GM19025 (cell line): ENCODE measurements around the gene CACHD1.

Source experiments
- ATAC-seq: cut with Tn5 transposase; IDR thresholded peaks from one replicate; pipeline ENCODE4 v1.9.1; 2021; ENCODE audit warnings: mild to moderate bottlenecking, low read depth, moderate library complexity; ENCODE audit not compliant: unreplicated experiment

Gene CACHD1

DNA sequence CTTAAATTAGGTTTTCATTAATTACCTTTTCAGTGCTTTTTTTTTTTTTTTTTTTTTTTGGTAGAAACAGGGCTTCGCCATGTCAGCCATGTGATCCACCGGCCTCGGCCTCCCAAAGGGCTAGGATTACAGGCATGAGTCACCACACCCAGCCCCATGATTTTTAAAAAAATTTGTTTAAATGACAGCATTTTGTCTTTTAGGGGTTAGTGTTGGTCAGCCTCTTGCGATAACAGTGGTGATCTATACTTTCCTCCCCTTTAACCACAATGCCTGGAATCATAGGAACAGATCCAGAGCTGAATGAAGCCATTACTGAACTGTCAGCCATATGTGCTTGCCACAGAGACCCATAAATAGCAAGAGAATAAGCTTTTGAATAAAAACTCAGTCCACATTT lies 73.9 kb downstream of the CACHD1 start:
- no peak for ATAC-seq

DNA sequence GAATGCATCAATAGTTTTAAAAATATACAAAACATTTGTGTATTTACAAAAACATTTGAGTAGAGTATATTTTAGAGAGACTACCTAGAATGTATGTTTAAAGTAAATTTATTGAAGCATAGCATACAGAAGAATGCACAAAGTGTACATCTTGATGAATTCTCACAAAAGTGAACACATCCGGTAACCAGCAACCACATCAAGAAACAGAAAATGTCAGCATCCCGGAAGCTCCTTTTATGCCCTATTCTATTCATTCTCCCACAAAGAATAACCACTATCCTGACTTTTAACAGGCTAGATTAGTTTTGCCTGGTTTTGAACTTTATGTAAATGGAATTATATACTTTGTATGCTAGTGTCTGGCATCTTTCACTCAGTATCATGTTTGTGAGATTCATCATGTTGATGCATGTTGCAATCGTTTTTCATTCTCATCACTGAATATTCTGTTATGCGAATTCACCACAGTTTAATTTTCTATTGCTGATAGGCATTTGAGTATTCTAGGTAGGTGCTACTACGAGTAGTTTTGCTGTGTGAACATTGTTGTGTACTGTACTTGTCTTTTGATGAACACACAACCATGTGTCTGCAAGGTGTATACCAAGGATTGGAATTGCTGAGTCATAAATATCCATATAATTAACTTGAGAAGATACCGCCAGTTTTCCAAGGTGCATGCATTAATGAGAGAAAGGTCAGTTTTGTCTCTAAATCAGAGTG lies 75.4 kb downstream of the CACHD1 start:
- no peak for ATAC-seq

DNA sequence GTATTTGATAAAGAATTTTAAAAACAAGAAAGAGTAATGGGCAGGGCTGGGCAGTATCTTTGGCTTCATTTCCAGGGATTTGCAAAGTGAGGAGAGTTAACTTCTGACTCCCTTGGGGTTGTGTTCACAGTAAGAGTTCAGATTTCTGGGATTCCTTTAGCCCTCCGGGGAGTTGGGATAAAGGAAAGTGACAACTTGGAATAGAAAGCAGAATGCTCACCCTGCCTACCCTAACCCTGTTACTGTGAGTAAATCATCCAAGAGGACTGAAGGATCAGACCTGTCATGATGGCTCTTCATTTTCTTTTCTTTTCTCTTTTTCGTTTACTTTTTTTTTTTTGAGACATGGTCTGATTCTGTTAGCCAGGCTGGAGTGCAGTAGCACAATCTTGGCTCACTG lies 76.1 kb downstream of the CACHD1 start:
- ATAC-seq = no peak

DNA sequence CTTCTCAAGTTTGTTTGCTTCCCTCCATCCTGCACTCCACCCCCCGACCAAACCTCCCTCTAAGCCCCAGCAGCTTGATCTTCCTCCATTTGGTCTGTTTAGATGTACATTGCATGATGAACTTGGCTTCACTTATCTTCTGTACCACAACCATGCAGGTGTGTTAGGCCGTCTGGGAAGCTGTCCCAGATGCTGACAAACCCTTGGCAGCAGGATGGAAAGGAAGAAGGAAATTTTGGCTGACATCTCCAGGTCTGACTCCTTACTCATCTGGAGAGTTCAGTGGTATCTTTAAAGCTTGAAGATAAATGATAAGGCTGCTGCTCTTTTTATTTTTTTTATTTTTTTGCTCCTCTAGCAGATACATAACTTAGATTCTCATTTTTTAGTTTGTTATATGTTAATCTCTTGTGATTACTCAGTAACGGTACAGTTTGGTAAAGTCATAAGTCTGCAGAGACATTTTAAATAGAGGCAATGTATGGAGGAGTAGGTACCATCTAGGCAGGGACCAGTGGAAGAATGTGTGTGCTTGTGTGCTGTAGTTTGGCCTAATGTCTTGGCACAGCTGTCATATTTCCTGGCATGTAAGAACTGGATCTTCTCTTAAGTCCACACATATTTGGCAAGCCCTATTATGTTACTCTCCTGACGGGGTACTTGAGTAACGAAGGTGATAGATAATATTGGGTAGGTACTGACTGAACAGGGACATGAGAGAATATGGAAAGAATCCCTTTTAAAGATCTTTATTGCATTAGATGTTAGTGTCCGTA lies 79.7 kb downstream of the CACHD1 start:
- no peak for ATAC-seq

DNA sequence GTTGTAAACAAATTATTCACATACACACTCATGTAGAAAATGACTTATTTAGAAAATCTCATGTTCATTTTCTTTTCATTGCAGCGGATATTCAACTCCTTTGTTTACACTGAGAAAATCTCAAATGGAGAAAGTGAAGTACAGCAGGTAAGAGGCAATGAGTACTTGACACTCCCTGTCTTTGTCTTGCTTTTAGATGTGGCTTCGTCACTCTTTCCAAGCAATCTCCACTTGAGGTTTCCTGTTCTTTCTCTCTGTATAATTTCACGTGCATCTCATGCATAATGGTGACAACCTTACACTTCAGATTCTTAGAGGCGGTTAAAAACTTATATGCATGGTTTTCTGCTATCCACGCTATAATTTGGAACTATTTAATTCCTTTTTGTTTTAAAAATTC lies 80.6 kb downstream of the CACHD1 start:
- no peak for ATAC-seq

DNA sequence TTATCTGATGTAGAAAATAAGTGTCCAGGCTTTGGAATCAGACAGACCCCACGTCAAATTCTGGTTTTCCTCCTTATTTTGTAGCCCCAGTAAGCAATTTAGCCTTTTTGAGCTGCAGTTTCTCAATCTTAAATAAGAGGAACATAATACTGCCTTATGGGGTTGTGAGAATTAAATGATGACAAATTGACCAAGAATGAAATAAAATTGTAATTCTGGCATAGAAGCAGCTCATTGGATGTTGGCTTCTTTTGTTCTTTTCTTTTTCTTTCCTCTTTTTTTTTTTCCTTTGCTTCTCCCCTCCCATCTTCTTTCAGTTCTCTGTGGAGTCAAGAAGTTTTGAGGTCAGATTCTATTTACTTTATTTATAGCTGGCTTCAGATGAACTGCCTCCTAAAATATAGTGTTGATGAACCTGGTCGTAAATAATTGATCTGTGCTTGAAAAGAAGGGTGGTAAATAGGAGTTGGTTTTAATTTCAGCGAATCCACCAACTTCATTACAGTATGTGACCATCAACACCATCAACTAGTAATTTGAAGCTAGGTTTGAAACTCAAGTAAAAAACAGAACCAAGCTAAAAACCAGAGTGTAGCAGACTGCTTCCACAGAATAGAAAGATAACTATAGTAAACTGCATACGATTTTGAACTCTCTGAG lies 81.1 kb downstream of the CACHD1 start:
- ATAC-seq = no peak

DNA sequence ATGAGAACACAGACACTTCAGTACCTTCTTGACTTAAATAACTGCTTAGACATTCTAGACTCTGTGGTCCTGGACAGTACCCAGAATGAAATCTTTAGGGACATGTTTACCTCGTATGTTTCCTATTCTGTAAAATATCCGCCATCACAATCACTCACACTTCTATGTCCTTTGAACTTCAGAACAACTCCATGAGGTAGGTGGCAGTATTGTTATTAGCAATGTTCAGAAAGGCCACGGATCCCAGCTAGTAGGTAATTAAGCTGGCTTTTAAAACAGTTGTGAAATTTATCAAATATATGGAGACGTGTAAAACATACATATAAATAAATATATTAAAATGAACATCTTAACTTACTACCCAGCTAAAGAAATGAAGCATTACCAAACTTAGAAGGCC lies 83.4 kb downstream of the CACHD1 start:
- no peak for ATAC-seq

DNA sequence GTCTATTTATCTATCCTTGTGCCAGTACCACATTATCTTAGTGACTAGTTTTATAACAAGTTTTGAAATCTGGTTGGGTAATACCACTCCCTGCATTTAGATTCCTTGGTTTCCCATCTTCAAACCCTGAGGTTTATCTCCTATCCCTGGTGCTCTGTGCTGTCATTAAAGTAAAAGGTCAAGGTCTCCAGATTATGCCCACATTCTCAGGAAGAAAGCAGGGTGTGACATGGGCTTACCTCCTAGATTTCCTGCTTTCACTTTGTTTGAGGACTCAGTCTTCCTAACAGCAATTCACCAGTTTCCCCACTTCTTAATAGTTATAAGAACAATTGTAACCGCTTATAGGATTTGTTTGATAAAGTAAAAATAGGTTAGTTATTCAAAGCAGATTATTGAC lies 86.0 kb downstream of the CACHD1 start:
- no peak for ATAC-seq

DNA sequence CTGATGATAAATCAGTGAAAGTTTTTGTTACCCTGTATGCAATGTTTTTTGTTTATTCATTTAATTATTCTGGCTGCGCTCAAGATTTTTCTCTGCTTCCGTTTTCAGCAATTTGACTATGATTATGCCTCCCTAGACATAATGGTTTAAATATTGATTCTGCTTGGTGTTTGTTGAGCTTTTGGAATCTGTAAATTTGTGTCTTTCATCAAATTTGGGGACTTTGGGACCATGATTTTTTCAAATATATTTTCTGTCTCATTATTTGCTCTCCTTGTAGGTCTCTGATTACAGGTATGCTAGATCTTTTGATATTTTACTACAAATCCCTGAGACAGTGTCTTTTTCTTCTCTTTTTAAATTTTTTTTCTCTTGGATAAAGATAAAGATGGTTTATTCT lies 92.1 kb downstream of the CACHD1 start:
- no peak for ATAC-seq

DNA sequence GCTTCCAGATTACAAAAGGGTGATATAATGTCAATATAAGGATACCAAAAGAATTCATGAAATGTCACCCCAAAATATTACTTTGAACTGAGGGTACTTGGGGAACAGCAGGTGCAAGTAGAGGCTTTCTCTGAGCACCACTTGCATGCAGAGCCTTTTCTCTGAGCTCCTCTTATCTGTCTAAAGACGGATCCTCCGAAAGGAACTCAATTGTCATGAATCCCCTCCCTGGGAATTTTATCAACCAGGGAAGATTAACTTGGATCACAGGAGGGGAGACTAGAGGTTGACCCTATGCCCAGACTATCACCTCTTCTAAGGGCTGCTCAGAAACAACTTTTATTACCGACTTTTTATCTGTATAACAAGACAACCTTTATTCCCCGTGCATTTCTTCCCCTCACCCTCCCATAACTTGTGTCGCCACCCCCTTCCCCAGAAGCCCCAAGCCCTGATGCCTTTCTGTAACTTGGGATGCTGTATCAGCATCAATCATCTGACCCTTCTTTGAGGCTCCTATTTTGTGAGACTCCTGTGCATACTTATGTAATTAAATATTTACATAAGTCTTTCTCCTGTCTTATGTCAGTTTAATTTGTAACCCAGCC lies 94.1 kb downstream of the CACHD1 start:
- ATAC-seq = no peak

DNA sequence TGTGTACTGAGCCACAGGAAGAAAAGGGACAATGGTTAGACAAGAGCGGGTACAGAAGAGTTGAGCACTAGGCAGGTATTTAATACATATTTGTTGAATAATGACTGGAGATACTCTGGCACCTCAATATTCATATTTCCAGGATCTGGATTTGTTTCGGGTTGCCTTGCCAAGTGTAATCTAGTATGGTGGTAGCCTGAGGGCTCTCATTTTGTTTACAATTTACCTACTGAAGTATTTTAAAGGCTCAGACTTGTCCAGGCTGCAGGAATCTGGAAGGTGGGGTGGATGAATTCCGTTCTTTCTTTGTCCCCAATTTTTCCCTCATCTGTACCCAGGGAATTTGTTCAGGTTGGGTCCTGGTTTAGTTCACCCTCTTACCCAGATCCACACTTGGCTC lies 95.0 kb downstream of the CACHD1 start:
- ATAC-seq = no peak

DNA sequence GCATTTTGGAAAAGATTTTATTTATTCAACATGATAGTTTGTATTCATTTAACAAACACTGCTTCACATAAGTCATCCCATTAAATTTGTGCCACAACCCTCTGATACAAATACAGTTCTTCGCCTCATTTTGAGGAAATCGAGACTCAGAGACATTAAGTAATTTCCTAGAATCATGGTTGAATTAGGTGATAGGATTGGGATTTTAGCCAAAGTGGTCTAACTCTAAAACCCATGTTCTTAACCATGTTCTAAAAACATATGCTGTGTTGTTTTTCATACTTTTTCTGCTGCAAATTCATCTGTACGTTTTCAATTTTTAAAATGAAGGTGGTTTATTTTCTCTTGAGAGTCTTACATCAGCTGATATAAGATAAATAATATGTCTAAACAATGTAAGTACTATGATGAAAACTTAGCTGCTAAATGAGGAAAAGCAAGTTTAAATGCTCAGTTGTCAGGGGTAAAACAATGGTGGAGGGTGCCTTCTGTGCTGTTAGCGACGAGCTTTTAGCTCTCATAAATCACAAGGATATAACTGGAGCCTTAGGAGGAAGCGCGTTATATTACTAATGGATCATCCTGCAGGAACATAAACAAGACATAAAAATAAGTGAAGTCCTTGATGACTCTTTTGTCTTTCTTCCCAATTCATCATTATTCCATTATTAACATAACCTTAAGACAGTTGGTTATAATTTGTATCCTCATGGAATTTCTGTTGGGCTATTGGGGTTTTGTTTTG lies 97.7 kb downstream of the CACHD1 start:
- ATAC-seq = no peak

DNA sequence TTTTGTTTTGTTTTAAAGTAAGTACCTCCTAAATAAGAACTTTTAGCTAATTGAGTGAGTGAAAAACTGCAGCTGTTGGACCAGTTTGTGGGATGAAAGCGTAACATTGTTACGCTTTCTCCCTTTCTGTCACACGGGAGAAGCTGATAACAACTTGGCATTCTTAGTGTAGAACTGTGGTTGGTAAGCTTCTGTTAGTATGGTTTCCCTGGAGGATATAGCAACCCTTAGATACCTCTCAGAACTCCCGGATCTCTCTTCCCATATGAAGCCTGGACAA lies 98.2 kb downstream of the CACHD1 start:
- no peak for ATAC-seq

DNA sequence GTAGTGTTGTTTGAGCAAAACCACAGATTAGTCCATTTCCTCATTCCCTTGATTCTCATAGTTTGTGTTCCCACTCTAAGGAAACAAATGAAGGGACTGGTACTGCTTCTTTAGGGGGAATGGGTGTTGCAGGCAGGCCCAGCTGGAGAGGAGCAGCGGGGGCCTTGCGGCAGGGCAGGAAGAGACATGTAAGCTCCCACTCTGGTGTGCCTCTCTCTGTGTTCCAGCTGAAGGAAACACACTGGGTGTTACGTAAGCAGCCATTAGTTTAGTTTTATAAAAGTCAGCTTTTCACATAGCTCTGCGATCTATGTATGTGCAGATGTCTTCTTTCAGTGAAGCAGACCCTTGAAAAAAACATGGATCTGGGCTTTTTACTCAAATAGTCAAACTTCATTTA lies 99.5 kb downstream of the CACHD1 start:
- ATAC-seq = no peak

DNA sequence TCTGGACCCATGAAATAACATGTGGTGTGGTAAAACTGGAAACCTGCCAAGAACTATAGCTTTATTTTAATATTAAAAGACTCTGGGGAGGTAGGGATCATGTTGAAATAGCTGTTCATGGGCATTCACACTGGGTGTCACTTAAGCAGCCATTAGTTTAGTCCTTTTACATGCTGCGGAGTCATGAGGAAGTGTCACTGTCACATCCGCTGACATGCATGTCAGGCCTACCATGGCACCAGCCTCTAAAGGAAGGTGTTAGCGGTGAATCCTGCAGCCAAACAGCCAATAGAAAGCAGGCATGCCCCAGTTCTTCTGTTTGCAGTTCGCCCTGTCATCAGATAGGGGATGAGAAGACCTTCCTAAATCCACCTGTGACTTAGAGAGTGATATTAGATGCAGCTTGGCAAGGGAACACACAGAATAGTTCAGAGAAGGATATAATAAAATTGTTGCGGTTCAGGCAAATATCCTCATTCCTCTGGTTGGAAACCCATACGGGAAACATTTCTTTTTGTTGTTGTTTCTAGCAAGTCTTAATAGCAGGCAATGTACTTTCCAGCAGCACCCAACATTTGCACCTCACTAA lies 100.4 kb downstream of the CACHD1 start:
- ATAC-seq = no peak

DNA sequence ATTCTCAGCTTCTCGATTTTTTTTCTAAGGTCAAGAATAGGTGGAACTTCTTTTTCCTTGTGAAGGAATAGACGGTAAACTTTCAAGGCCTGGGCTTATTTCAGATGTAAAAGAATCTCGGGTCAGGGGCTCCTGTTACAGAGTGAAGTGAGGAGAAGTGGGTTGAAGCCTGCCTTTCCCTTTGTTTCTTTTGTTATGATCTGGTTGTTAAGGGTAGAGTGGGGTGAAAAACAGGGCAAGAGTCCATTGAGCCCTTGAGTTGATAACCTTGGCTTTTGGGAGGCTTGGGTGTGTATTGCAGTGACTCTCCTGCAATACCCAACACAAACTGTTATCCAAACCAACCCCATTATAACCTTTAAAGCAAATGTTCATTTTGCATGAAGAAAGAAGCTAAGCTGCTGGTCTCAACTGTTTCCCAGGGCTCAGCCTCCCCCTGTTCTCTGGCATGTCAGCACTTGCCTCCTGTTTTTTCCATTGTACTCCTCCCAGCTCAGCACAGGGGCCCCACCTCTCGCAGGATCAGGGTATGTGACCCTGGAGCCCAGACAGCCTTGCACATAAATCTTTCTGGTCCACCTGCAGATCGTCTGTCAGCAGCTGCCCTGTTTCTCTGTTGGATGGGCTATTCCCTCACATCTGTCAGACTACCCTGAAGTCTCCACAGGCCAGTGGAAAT lies 102.4 kb downstream of the CACHD1 start:
- ATAC-seq = no peak

DNA sequence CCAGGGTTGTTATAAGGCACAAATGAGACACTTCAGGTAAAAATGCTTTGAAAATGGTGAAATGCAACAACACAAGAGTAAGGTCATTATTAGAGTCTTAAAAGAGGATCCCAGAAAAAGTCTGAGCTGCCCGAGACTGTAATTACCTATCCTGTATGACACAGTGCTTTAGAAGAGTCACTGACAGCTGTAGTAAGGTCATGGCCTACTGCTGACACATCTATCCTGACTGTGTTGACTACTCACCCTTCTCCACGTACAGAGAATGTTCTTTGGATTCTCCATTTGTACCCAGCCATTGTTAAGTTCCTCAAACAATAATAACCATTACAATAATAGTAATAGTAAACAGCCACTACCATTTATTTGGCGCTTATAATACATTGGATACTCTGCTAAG lies 104.4 kb downstream of the CACHD1 start:
- no peak for ATAC-seq

DNA sequence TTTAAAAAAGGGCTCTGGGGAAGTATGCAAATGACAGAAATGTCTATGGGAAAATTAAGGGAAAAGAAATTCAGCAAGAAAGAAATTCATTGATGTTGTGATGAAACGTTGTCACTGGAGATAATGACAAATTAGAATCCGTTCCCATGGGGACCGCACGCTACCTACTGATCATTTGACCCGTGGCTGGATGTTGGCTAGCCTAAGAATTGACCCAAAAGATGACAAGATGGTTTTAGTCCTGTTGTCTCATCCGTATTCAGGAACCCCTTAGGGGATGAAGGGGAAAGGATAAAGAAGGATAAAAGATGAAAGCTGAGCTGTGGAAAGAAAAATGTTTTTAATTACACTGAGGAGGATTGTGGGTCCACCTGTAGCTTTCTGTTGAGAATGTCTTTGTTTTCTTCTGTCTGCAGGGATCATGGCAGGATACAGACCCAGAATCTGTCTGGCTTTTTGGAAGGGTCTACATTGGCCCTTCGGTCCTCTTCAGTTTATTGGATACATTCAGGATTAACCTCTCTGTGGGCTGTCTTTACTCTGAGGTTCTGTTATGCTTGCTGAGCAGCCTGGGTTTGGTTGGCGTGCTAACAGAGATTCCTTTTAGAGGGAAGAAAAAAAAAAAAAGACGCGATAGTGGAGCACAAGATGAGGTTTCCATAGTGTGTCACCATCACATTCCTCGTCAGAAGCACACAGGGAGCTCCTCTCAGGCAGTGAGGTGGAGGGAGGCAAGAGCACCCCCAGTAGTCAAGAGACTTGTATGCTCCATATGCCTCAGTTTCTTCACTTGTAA lies 106.2 kb downstream of the CACHD1 start:
- ATAC-seq = no peak
